ENCODE measurements around the gene PNMA6F. TPM values are rescaled to one million over a fixed set of nuclear protein-coding genes. Genes with fewer than 3 reads are reported as not detected.

Gene PNMA6F
- total and polyA plus RNA-seq, 7 donors, result not detected

DNA sequence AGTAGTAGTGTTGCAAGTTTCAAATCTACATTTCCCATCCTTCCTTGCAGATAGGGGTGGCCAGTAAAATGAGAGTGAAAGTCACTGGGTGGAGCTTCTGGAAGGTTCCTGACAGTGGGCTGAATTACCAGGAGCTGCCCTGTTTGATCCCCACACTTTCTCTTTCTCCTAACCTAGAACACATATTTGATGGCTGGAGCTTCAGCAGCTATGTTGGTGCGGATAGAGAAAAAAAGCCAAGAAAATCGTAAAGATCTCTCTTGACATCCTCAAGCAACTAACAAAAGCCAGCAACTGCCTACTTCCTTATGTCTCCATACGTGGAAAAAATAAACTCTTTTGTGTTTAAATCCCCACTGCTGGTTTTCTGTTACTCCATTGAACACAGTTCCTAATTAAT is 44.6 kb upstream of the PNMA6F start:
- ATAC-seq, result no peak
- no peaks in the 10 kb centered on the region for H3K36me3 ChIP-seq (ENCODE audit: insufficient read depth in 1 of 2, low read depth in 1 of 2)
- H3K27ac ChIP-seq, result no peak overlapping the region
- H3K27me3 ChIP-seq (ENCODE audit: insufficient read depth in 3 of 3, low read length in 2 of 3), result peaks cover 0 to 5% (median 4%) of the 10 kb centered on the region in 3 donors
- no peaks in the 10 kb centered on the region for H3K4me1 ChIP-seq
- no peak for TF ChIP-seq CTCF (IDR thresholded peaks at IDR 0.05)
- DNase-seq, result no peak
- intact Hi-C loops (cut with DNase I), result no loop called here
- no peak overlapping the region for H3K4me3 ChIP-seq
- 81 to 91% (median 88%) methylated on average over 3 of the region's 3 CpGs for WGBS, 3 donors
- no peaks in the 10 kb centered on the region for H3K9me3 ChIP-seq

DNA sequence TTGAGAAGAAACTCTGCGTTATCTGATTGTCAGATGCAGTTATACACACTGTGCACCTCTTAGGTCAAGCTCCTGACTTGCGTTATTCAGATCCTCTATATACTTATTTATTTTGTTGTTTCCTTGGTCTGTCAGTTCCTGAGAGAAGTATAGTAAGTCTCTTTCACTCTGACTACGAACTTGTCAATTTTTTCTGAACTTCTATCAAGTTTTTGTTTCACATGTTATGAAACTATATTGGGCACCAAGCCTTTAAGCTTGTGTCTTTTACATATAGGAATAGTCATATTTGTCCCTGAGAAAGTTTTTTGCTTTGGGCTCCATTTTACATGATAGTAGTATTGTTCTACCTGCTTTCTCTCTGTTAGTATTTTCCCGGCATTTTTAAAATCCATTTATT is 44.1 kb upstream of the PNMA6F start:
- TF ChIP-seq CTCF (IDR thresholded peaks at IDR 0.05), result no peak
- H3K27ac ChIP-seq, result no peak overlapping the region
- no peak overlapping the region for H3K4me3 ChIP-seq
- no peaks in the 10 kb centered on the region for H3K9me3 ChIP-seq
- H3K27me3 ChIP-seq (ENCODE audit: insufficient read depth in 3 of 3, low read length in 2 of 3), result peaks cover 0 to 4% (median under 1%) of the 10 kb centered on the region in 3 donors
- no peaks in the 10 kb centered on the region for H3K4me1 ChIP-seq
- DNase-seq (no peak), ATAC-seq (no peak)
- intact Hi-C loops (cut with DNase I), result no loop called here
- H3K36me3 ChIP-seq (ENCODE audit: insufficient read depth in 1 of 2, low read depth in 1 of 2), result no peaks in the 10 kb centered on the region
- 73 to 91% (median 89%) methylated on average over 4 of the region's 4 CpGs for WGBS, 3 donors

DNA sequence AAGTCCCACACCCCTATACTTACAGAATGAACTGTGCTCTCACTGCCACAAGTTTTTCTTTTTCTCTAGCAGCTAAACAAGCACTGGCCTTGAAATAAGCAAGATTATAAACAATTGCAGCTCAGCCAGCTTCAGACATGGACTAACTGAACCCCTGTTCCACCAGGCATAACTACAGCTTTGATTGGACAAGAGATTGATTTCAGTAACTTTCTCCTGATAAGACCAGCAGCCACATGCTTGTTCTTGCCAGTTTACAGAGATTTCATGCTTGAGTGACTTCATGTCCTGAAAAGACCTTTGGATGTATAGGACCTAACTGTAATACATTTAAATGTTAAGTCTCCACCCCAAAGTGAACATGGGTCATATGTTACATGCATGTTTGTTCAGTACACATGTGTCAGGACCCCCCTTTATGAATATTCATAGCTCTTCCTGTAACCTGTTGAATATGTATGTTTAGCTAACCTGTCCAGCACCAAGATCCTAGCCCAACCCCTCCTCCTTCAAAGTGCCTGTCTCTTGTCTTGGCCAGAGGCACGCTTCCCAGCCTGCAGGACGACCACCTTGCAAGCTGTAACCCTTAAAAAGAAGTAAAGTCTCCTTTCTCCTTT is 40.3 kb upstream of the PNMA6F start:
- no peaks in the 10 kb centered on the region for H3K27me3 ChIP-seq (ENCODE audit: insufficient read depth in 3 of 3, low read length in 2 of 3)
- no peak for ATAC-seq
- H3K9me3 ChIP-seq, result peaks cover 4% of the 10 kb centered on the region
- H3K4me3 ChIP-seq, result no peak overlapping the region
- no peaks in the 10 kb centered on the region for H3K36me3 ChIP-seq (ENCODE audit: insufficient read depth in 1 of 2, low read depth in 1 of 2)
- WGBS, 3 donors, result 47 to 77% (median 59%) methylated on average over 2 of the region's 2 CpGs
- H3K27ac ChIP-seq, result no peak overlapping the region
- H3K4me1 ChIP-seq, result no peaks in the 10 kb centered on the region
- DNase-seq, result no peak
- intact Hi-C loops (cut with DNase I), result no loop called here
- TF ChIP-seq CTCF (IDR thresholded peaks at IDR 0.05), result no peak

DNA sequence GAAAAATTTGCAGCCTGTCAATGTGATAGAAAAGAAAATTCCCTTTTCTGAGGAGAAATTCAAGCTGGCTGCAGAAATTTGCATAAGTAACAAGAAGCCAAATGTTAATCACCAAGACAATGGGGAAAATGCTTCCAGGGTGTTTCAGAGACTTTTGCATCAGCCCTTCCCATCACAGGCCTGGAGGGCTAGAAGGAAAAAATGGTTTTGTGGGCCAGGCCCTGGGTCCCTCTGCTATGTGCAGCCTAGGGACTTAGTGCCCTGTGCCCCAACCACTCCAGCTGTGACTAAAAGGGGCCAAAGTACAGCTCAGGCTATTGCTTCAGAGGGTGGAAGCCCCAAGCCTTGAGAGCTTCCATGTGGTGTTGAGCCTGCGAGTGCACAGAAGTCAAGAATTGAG is 36.3 kb upstream of the PNMA6F start:
- ATAC-seq, result no peak
- H3K4me1 ChIP-seq, result no peaks in the 10 kb centered on the region
- no peak overlapping the region for H3K4me3 ChIP-seq
- intact Hi-C loops (cut with DNase I), result no loop called here
- peaks cover 4% of the 10 kb centered on the region for H3K9me3 ChIP-seq
- no peaks in the 10 kb centered on the region for H3K27me3 ChIP-seq (ENCODE audit: insufficient read depth in 3 of 3, low read length in 2 of 3)
- 77 to 95% (median 89%) methylated on average over 1 of the region's 1 CpG for WGBS, 3 donors
- no peak for DNase-seq
- no peak overlapping the region for H3K27ac ChIP-seq
- no peak for TF ChIP-seq CTCF (IDR thresholded peaks at IDR 0.05)
- no peaks in the 10 kb centered on the region for H3K36me3 ChIP-seq (ENCODE audit: insufficient read depth in 1 of 2, low read depth in 1 of 2)

GRCh38 chrX:153353416-153353815 is 31.8 kb upstream of the PNMA6F start:
- no peak for TF ChIP-seq CTCF (IDR thresholded peaks at IDR 0.05)
- no peak overlapping the region for H3K27ac ChIP-seq
- peaks cover 0 to 8% of the 10 kb centered on the region in 2 donors for H3K36me3 ChIP-seq (ENCODE audit: insufficient read depth in 1 of 2, low read depth in 1 of 2)
- no peaks in the 10 kb centered on the region for H3K4me1 ChIP-seq
- intact Hi-C loops (cut with DNase I), result no loop called here
- 36 to 48% (median 42%) methylated on average over 9 to 12 of the region's 12 CpGs for whole genome bisulfite sequencing, 3 donors
- peaks cover 0 to 4% (median 0%) of the 10 kb centered on the region in 3 donors for H3K27me3 ChIP-seq (ENCODE audit: insufficient read depth in 3 of 3, low read length in 2 of 3)
- no peak for ATAC-seq
- H3K9me3 ChIP-seq, result no peaks in the 10 kb centered on the region
- no peak overlapping the region for H3K4me3 ChIP-seq
- no peak for DNase-seq

Measured in psoas muscle (tissue), 8 donors.